NCI-H748 (cell line): ENCODE results near the gene METRNL.
A peak's percentile ranks its signal among the peaks of the same experiment; 100 is the strongest.
"Not testable (repeated sequence)": the region's sequence is repeated elsewhere in the genome, so short reads cannot be mapped to it uniquely, and the experiment has no call there.

Experiments used
- DNase-seq: peaks from one replicate; lab custom pipeline; 2025; ENCODE audit not compliant: unreplicated experiment; lab: John Stamatoyannopoulos, UW

Gene METRNL

GRCh38 chr17:83051396-83052240, 27.8 kb upstream of the METRNL start:
- DNase-seq, result peak; percentile 96

GRCh38 chr17:83052241-83052564, 27.2 kb upstream of the METRNL start:
- DNase-seq, result no peak

GRCh38 chr17:83053021-83053681, 26.3 kb upstream of the METRNL start:
- no peak for DNase-seq

- no peak for DNase-seq
Observed at GRCh38 chr17:83053739-83054451, 25.5 kb upstream of the METRNL start.

- DNase-seq, result no peak
Observed at GRCh38 chr17:83054518-83055125, 24.8 kb upstream of the METRNL start.

- not testable (repeated sequence) for DNase-seq
Observed at GRCh38 chr17:83055176-83055575, 24.2 kb upstream of the METRNL start.

- DNase-seq, result no peak
Observed at GRCh38 chr17:83055911-83056582, 23.4 kb upstream of the METRNL start.

- no peak for DNase-seq
Observed at GRCh38 chr17:83056583-83057396, 22.6 kb upstream of the METRNL start.

GRCh38 chr17:83057397-83057761, 22.0 kb upstream of the METRNL start:
- no peak for DNase-seq

- no peak for DNase-seq
Observed at GRCh38 chr17:83057793-83058265, 21.6 kb upstream of the METRNL start.

GRCh38 chr17:83058266-83058798, 21.1 kb upstream of the METRNL start:
- no peak for DNase-seq

- no peak for DNase-seq
Observed at GRCh38 chr17:83061586-83061985, 17.8 kb upstream of the METRNL start.

- no peak for DNase-seq
Observed at GRCh38 chr17:83062011-83062817, 17.2 kb upstream of the METRNL start.

- no peak for DNase-seq
Observed at GRCh38 chr17:83062818-83063671, 16.4 kb upstream of the METRNL start.

GRCh38 chr17:83064021-83064731, 15.2 kb upstream of the METRNL start:
- no peak for DNase-seq

- no peak for DNase-seq
Observed at GRCh38 chr17:83064732-83065659, 14.4 kb upstream of the METRNL start.
